Stimulated activated CD4-positive, alpha-beta T cell treated with anti-CD3 and anti-CD28 coated beads, Interleukin-1b, Interleukin-23, amount 100 ng/mL, for 48 hours (primary cell): ENCODE results near the gene BPIFB6.

Source experiments
- DNase-seq: peaks from one replicate; pipeline ENCODE4 v3.0.0-alpha.2; 2020

Gene BPIFB6, protein sequence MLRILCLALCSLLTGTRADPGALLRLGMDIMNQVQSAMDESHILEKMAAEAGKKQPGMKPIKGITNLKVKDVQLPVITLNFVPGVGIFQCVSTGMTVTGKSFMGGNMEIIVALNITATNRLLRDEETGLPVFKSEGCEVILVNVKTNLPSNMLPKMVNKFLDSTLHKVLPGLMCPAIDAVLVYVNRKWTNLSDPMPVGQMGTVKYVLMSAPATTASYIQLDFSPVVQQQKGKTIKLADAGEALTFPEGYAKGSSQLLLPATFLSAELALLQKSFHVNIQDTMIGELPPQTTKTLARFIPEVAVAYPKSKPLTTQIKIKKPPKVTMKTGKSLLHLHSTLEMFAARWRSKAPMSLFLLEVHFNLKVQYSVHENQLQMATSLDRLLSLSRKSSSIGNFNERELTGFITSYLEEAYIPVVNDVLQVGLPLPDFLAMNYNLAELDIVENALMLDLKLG

GRCh38 chr20:33031531-33031930 is at the start of gene BPIFB6:
TSS of gene BPIFB6 (plus strand) at chr20:33031648. CDS start at chr20:33031648, 0 bp downstream.
- no peak for DNase-seq

- no peak for DNase-seq
Observed at GRCh38 chr20:32982617-32983458, 48.6 kb upstream of the BPIFB6 start.

GRCh38 chr20:32983459-32984112 is 47.9 kb upstream of the BPIFB6 start:
- no peak for DNase-seq

DNA sequence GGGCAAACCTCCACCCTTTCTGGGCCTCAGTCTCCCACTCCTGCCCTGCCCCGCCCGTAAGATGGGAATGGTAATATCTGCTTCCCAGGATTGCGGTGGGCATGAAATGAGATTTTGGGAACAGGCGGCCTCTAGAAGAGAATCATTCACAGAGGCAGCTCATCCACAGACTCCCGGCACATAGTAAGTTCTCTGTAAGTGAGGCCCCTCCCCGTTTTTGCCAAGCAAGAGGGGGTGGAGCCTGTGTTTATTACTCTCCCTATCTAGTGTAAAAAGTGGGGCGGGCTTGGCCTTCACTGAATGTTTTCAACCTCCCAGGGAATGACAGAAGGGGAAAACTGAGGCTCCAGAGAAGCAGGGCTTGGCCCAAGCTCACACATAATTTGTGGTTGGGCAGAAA is 47.3 kb upstream of the BPIFB6 start:
- DNase-seq: no peak

DNA sequence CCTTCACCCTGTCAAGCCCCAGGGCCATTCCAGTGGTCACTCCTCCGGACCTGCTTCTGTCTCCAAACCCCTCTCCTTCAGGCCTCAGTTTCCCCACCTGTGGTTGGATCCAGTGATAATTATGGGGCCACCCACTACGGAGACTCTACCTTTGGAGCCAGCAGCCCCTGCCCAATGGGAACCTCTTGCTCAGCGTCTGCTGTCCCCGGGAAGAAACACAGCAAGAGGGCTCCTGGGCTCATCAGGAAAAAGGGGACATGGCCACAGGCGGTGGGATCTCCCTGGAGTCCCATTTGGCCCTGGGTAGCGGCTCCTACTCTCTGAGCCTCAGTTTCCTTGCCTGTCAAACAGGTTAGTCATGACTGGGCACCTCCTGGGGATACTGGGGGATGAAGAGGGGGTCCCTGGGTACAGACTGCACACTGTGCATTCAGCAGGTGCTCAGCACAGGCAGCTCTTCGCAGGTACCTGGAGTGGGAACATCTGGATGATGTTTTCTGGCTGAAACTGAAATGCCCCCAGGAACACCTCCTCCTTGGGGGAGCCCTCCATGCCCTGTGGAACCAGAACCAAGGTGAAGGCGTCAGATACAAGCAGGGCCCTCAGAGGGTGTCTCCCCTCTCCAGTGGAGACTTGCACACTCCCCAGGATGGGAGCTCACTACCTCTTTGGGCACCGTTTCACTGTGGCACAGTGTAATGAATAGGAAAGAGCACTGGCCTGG is 46.7 kb upstream of the BPIFB6 start:
- no peak for DNase-seq

DNA sequence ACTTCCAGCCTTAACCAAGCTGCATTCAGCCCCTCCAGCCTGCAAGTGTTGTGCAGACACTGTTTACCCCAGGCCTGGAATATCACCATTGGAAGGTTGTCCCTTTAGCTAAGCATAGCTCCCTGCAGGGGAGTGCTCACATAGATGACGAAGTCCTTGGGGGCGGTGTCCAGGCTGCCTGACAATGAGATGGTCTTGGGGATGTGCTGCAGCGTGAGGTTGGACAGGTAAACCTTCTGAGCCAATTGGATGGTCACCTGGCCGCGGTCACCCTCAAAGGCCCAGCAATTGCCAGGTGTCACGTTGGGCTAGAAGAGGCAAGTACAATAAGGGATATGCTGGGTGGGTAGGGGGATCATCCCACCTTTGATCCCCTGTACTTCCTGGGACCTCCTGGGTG is 45.9 kb upstream of the BPIFB6 start:
- DNase-seq: no peak

- DNase-seq: no peak
Observed at GRCh38 chr20:32986331-32986966, 45.0 kb upstream of the BPIFB6 start.

DNA sequence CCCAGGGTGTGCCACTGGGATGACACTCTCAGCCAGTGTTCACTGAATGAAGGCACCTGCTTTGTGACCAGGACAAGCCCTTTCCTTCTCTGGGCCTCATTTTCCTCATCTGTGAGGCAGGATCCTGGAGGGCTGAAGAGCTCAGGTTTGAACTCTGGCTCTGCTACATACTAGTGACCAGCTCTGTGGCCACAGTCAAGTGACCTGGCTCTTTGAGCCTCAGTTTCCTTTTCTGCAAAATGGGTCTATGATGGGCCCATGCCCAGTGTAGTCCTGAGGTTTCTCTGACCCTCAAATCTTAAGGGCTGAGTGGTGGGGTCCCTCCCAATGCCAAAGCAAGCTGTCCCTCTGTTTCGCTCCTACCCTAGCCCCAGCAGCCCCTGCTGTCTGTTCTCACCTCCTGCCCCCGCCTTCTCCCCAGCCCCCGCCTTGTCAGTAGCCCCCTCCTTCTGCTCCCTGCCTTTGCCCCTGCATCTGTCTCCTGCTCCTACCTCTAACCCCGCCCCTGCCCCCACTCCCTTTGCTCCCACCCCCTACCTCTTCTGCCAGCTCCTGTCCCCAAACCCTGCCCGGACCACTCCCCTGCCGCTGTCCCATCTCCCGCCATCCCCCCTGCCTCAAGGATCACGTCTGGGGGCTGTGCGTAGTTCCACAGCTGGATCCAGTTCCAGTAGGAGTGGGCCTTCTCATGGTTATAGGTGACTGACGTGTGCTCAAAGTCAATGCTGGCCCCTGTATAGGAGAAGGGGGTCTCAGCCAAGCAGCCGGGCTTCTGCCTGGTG is 44.2 kb upstream of the BPIFB6 start:
- DNase-seq: no peak

GRCh38 chr20:32988008-32988407 is 43.4 kb upstream of the BPIFB6 start:
- DNase-seq: no peak

- DNase-seq: no peak
Observed at GRCh38 chr20:32989507-32990283, 41.8 kb upstream of the BPIFB6 start.

- DNase-seq: no peak
Observed at GRCh38 chr20:32990426-32990825, 41.0 kb upstream of the BPIFB6 start.

DNA sequence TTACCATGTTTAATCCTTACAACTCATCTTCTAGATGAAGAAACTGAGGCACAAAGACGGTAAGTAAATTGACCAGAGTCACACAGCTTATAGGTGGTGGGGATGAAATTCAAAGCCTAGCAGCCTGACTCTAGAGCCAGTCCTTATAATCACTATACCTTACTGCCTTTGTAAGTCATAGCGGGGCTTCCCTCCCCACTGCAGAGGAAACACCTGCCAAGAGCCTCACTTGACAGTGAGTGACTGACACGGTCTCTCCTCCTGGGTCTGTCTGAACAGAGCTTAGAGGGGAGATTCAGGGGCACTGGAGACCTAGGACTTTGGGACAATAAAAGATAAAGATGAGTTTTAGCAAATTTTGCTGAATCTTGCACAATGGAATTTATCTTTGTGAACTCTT is 40.1 kb upstream of the BPIFB6 start:
- no peak for DNase-seq

DNA sequence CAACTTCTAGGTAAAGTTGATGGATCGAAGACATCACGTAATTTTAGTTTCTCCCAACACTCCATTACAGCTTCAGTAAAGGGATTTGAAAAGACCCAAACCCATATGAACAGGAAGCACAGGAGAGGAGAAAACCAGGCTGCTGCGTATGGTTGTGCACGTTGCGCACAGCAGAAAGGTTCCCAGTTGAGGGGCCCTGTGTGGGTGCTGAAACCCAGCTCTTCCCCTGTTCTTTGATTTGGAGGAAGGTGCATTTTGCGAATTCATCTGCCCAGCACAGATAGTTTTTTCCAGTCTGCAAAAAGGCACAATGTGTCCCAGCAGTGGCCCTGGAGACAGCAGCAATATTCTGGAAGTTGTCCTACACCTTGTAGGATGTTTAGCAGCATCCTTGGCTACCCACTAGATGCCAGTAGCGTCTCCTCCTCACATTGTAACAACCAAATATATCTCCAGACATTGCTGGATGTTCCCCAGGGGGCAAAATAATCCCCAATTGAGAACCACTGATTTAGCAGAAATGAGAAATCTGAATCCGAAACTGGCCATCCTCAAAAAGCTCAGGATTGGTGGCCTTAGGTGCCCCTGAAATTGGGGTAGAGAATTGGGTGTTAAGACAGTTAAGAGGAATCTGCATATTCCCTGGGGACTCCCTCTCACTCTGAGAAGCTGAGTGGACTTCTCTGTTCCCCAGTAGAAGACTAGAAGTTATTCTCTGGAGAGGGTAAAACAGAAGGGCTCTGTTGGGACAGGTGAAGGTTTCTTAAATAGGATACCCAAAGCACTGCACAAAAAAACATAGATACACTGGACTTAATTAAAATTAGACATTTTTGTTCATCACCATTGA is 39.4 kb upstream of the BPIFB6 start:
- no peak for DNase-seq

DNA sequence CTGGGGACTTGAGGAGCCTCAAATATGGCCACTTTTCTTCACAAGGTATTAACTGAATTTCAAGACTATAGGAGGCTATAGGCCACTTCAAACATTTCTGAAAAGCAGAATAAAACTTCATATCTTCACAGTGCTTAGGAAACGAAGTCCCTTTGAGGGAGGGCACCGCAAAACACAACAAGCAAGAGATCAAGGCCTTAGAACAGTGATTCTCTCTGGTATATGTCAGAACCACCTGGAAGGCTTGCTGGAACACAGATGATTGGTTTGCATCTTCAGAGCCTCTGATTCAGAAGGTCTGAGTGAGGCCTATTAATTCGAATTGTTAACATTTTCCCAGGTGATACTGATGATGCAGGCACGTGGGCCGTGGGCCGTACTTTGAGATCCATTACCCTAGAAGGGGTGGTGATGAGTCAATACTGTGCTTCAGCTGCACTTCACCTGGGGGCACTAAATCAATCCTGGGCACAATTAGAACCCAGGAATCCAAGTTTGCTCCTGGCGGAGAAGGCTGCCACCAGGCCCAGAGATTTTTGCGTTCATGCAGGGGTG is 37.9 kb upstream of the BPIFB6 start:
- DNase-seq: peak; percentile 9

DNA sequence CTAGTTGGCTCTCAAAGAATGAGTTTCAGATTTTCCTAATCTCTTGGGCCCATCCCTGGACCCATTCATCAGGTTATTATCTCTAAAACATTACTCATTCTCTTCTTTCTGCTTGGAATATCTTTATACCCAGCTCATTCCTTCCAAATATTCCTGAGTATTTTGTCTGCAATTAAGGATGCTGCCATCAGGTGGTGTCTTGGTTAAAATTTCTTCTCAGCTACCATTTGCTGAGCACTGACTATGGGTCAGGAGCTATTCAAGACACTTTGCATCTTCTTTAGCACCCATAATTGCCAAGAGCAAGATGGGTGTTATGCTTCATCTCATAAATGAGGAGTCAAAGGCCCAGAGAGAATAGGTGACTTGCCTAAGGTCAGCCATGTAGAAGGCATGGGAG is 35.6 kb upstream of the BPIFB6 start:
- no peak for DNase-seq

GRCh38 chr20:32997431-32997830 is 34.0 kb upstream of the BPIFB6 start:
- DNase-seq: no peak

DNA sequence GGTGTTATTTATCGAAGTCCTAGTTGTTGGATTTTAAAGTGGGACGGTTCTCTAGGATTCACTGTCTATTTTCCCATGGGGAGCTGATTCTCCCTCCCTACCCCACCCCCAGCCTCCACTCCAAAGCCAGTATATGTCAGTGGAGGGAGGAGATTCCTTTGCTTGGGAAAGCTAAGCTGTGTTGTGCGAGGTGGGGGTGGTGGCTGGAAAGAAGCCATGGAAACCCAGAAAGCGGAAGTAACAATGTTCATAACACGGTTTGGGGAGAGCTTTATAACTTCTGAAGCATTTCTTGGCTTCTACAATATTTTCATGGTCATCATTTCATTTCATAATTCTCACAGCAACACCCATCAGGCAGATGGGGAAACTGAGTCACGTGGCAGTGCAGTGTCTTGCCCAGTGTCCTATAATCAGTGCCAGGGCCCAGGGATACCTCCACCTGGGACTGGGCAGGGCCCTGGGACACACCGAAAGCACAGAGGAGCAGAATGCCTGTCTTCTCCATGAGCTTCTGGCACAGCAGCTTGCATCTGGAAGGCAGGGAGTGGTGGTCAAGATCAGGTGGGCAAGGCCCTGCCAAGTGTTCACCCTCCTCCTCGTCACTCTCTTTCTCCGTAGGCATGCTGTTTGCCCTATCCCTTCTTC is 31.7 kb upstream of the BPIFB6 start:
- DNase-seq: no peak

GRCh38 chr20:33000802-33001466 is 30.5 kb upstream of the BPIFB6 start:
- DNase-seq: no peak
